Lung (tissue), 12 donors: ENCODE data around the gene FOXE1. TPM values are rescaled to one million over a fixed set of nuclear protein-coding genes. Genes with fewer than 3 reads are reported as not detected.

ENCODE experiments used
- ATAC-seq: fragments of 200-7000 bp; cut with Tn5 transposase; one replicate; pipeline ENCODE4 v1.9.1; 2020; ENCODE audit warnings: moderate number of reproducible peaks; ENCODE audit not compliant: insufficient read depth, low FRiP score
- DNase-seq, 3 donors: peaks; one replicate each; pipeline ENCODE4 v3.0.0-alpha.2; 2013 to 2017
- H3K27ac ChIP-seq, 2 donors: one replicate each; pipeline ENCODE4 v1.5.1; 2013; ENCODE audit warnings: mild to moderate bottlenecking in 2 of 2, moderate library complexity in 2 of 2, control low read depth in 1 of 2, inconsistent platforms in 1 of 2, low read depth in 1 of 2, low read length in 1 of 2
- H3K27me3 ChIP-seq, 3 donors: one replicate each; pipeline ENCODE4 v1.5.1; 2013; ENCODE audit warnings: low read length in 2 of 3; ENCODE audit not compliant: control insufficient read depth in 3 of 3, insufficient read depth in 3 of 3
- H3K36me3 ChIP-seq, 4 donors: one replicate each; pipeline ENCODE4 v1.5.1; 2013; ENCODE audit warnings: low read length in 4 of 4, mild to moderate bottlenecking in 1 of 4, moderate library complexity in 1 of 4; ENCODE audit not compliant: control insufficient read depth in 4 of 4, insufficient read depth in 4 of 4
- H3K4me1 ChIP-seq, 5 donors: one replicate each; pipeline ENCODE4 v1.5.1; 2013; ENCODE audit warnings: low read length in 5 of 5, mild to moderate bottlenecking in 2 of 5, moderate library complexity in 1 of 5; ENCODE audit not compliant: control insufficient read depth in 5 of 5, insufficient read depth in 5 of 5
- H3K4me3 ChIP-seq: one replicate; pipeline ENCODE4 v1.5.1; 2013; ENCODE audit warnings: mild to moderate bottlenecking, control low read depth, moderate library complexity
- H3K9ac ChIP-seq, 2 donors: one replicate each; pipeline ENCODE4 v1.5.1; 2013; ENCODE audit warnings: low read length in 2 of 2, control low read depth in 1 of 2; ENCODE audit not compliant: insufficient read depth in 1 of 2
- H3K9me3 ChIP-seq, 4 donors: one replicate each; pipeline ENCODE4 v1.5.1; 2013; ENCODE audit warnings: low read length in 3 of 4, mild to moderate bottlenecking in 1 of 4, moderate library complexity in 1 of 4; ENCODE audit not compliant: control insufficient read depth in 4 of 4, insufficient read depth in 3 of 4
- WGBS, 2 donors: extraction: QIAGEN DNeasy Blood & Tissue Kit; methylation state at CpG; one replicate each; pipeline ENCODE4 v1.1.7; 2013; 5-methylcytosine and 5-hydroxymethylcytosine counted together
- polyA plus RNA-seq, 2 donors: library from polyadenylated mRNA; stranded (reverse); fragments of 200-250 nt; gene quantifications; one replicate each; pipeline ENCODE4 v1.2.1, GENCODE V29; 2013
- total RNA-seq, 2 donors: library from RNA; depleted of rRNA in 1 of 2; stranded (reverse); fragments of >200 nt in 1 of 2; gene quantifications; one replicate each; pipeline ENCODE4 v1.2.1, GENCODE V29; 2014 to 2021
- TF ChIP-seq, protein P1 (sequence below): IDR thresholded peaks from 2 replicates; pipeline ENCODE4 v1.5.1; 2012; ENCODE audit warnings: mild to moderate bottlenecking; ENCODE audit errors: control extremely low read depth, extremely low read depth
- donor health status: control.
- donor health status: control.
- donor health status: Bipolar disorder and iron deficiency.
- donor health status: healthy.
- donor health status: DM: yes; HTN: yes; CAD: no.

FOXE1 gene
- total and polyA plus RNA-seq, 4 donors, result 0.06 to 0.14 (median 0.08) TPM; not detected in 1

GRCh38 chr9:97858826-97859225 is 5.8 kb downstream of the FOXE1 start:
- peaks cover 0 to 13% (median 0%) of the 10 kb centered on the region in 4 donors for H3K9me3 ChIP-seq
- H3K27me3 ChIP-seq, result peaks cover 8 to 85% (median 63%) of the 10 kb centered on the region in 3 donors
- TF ChIP-seq, protein P1, sequence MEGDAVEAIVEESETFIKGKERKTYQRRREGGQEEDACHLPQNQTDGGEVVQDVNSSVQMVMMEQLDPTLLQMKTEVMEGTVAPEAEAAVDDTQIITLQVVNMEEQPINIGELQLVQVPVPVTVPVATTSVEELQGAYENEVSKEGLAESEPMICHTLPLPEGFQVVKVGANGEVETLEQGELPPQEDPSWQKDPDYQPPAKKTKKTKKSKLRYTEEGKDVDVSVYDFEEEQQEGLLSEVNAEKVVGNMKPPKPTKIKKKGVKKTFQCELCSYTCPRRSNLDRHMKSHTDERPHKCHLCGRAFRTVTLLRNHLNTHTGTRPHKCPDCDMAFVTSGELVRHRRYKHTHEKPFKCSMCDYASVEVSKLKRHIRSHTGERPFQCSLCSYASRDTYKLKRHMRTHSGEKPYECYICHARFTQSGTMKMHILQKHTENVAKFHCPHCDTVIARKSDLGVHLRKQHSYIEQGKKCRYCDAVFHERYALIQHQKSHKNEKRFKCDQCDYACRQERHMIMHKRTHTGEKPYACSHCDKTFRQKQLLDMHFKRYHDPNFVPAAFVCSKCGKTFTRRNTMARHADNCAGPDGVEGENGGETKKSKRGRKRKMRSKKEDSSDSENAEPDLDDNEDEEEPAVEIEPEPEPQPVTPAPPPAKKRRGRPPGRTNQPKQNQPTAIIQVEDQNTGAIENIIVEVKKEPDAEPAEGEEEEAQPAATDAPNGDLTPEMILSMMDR, result no peak
- H3K4me3 ChIP-seq, result no peak overlapping the region
- H3K27ac ChIP-seq, result no peak overlapping the region
- ATAC-seq, result no peak
- no peak for DNase-seq
- no peak overlapping the region for H3K9ac ChIP-seq
- H3K36me3 ChIP-seq, result no peaks in the 10 kb centered on the region
- WGBS, 2 donors, result 32 to 57% methylated on average over 1 of the region's 1 CpG
- H3K4me1 ChIP-seq, result peaks cover 0 to 10% (median 0%) of the 10 kb centered on the region in 5 donors

GRCh38 chr9:97859346-97859745 is 6.3 kb downstream of the FOXE1 start:
- DNase-seq (no peak), ATAC-seq (no peak)
- Histone ChIP-seq H3K27ac (no peak overlapping the region), H3K9me3 (peaks cover 0 to 13% (median 0%) of the 10 kb centered on the region in 4 donors), H3K9ac (no peak overlapping the region), H3K4me3 (no peak overlapping the region), H3K27me3 (peaks cover 7 to 86% (median 63%) of the 10 kb centered on the region in 3 donors), H3K4me1 (peaks cover 0 to 5% (median 0%) of the 10 kb centered on the region in 5 donors), H3K36me3 (no peaks in the 10 kb centered on the region)
- TF ChIP-seq, protein P1, result no peak
- 34 to 46% methylated on average over 2 of the region's 2 CpGs for WGBS, 2 donors

DNA sequence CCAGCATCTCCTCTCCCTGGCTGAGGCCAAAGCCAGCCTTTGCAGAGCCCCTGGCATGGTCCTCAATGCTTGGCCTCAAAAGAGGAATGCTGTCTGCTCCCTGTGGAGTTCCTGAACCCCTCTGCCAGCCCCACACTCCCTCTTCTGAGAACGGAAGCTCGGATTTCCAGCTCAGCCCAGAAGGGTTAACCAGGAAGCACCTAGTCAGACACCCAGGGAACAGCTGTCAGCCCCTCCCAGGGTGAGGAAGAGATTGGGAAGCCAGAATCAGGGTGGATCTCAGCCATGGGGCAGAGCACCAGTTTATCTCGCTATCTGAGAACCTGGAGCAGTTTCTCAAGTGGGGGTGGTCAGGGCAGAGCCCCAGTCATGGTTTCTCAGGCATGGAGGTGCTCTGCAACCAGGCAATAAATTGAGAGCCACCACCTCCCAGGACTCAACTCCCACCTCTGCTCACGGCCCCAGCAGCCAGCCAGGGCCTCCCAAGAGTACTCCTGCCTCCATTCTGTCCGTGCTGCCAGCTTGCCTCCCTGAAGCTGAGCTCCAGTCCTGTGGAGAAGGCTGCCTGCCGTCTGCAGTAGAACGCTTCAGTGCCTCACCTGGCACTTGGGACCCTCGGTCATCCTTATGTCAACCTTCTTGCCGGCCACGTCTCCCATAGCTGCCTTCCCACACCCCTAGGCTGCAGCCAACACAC is 7.6 kb downstream of the FOXE1 start:
- Histone ChIP-seq H3K27me3 (peaks cover 0 to 82% (median 52%) of the 10 kb centered on the region in 3 donors), H3K9ac (no peak overlapping the region), H3K36me3 (no peaks in the 10 kb centered on the region), H3K4me3 (no peak overlapping the region), H3K4me1 (peaks cover 0 to 1% (median 0%) of the 10 kb centered on the region in 5 donors), H3K9me3 (peaks cover 0 to 6% (median 1%) of the 10 kb centered on the region in 4 donors), H3K27ac (no peak overlapping the region)
- 42 to 46% methylated on average over 10 of the region's 10 CpGs for WGBS, 2 donors
- no peak for DNase-seq
- no peak for ATAC-seq
- TF ChIP-seq, protein P1, result no peak
